C1 segment of cervical spinal cord (tissue), 14 donors: ENCODE measurements around the gene KRTAP4-11.
"Not testable (repeated sequence)": the region's sequence is repeated elsewhere in the genome, so short reads cannot be mapped to it uniquely, and the experiment has no call there.

Source experiments
- DNase-seq, 14 donors: peaks; one replicate each; lab custom pipeline; 2025; lab: John Stamatoyannopoulos, UW

Gene KRTAP4-11

DNA sequence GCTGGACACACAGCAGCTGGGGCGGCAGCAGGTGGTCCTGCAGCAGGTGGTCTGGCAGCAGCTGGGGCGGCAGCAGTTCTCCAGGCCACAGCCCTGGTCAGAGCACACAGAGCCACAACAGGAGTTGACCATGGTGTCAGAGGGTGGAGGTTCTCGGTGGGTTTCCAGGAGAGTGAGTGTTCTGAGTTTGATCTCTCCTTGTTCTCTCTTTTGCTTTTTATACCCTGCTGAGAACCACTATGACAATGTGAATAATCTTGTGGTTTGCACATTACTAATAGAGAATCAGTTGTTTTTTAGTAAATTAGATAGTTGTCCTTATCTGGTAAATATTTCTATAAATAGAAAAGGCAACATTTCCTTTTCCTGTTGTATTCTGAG is 5.8 kb upstream of the KRTAP4-11 start, which contains the start of gene KRTAP4-12:
TSS of gene KRTAP4-12 (minus strand) at position 192 of the 381 bp plus-strand sequence. CDS start at position 132, 60 bp downstream.
- DNase-seq: not testable (repeated sequence)

- DNase-seq: not testable (repeated sequence)
Measured at GRCh38 chr17:41123292-41123990, 5.3 kb upstream of the KRTAP4-11 start.

- DNase-seq: no peak
Measured at GRCh38 chr17:41121742-41122141, 3.6 kb upstream of the KRTAP4-11 start.

DNA sequence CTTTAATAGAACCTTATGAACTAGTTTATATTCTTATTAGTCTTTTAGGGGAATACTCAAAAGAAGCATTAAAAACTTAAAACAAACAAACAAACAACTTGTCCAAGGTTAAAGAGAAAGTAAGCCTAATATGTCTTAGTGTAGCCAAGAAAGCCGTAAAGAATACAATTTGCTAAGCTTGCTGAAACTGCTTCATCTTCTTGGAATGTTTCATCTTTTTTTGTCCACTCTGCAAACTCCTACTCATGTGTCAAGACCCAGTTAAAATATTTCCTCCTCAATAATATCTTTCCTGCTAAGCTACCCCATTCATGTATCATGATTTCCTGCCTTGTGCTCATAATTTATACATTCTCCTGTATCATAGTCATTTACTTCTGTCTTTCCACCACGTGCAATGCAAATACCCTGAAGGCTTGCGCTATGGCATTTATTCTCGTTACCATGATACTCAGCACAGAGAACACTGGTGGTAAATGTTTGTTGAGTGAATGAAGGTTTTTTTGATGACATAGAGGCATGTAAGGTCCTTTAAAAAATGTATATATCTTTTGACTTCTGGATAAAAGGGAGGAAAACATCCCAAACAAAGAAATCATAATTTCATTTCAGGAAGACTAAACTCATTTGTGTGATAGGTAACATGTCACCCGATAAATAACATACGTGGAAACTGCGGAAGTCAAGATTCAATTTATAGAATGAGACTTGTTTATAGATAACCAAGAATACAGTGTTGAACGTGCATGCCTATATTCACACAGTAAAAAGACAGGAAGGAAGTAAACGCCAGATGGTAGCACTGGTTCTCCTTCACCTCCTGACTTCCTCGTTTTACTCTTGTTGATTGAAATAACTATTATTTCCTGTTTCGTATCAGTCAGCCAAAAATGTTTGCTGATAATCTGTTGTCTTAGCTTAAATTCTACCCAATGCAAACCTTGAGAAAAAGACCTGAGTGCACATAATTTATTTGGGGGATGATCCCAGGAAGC is 1.8 kb upstream of the KRTAP4-11 start:
- DNase-seq: not testable (repeated sequence)

- DNase-seq: no peak
Measured at GRCh38 chr17:41118721-41119120, 548 bp upstream of the KRTAP4-11 start.

GRCh38 chr17:41116297-41116696 is 1.9 kb downstream of the KRTAP4-11 start:
- DNase-seq: no peak

DNA sequence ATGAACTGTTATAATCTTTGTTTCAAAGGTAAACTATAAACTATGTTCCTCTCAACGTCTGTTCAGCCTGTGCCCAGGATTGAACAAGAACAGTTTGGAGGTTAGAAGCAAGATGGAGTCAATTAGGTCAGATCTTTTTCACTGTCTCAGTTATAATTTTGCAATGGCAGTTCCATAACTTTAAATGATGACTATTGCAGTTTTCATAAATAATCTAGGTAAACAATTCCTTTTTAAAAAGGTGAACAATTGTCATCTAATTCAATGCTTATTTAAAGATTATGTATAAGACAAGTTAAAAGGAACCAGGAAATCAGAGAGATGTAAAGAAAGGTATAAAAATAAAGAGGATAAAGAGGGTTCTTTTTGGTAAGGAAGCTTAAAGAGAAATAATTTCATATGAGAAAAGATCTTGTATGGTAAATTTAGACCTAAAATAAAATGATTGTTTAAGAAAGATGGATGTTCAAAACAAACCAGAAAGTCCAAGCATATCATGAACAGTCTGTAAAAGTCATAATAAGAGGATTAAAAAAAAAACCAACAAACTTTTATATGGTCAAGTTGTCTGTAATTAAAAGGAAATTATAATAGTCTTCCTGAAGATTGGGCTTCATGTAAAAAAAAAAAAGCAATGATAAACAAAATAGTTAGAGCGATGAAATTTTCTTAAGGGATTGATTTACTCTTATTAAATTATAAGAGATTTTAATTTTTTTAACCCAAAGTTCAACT is 6.9 kb downstream of the KRTAP4-11 start:
- no peak for DNase-seq

GRCh38 chr17:41108728-41109386 is 9.3 kb downstream of the KRTAP4-11 start:
- DNase-seq: not testable (repeated sequence)

DNA sequence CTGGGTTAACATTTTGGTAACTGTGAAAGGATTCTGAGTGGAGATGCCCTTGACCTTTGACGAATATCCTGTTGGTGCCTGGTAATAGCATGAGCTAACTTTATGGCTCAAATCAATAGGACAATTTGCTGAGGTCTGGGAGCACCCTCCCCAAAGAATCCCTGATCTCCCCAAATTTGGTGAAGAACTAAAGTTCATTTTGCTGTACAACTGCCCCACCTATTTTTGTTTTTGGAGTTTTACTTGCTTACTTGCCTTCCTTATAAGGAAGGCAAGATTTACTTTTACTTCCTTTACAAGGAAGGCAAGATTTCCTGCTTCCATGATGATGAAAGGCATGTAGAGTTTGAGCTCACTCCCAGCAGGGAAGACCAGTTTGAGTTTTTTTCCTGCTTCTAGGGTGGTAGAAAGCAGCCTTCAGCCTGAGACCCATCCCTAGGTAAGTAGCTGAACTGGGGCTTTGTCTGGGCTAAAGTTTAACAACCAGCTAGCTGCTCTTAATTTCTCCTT is 10.2 kb downstream of the KRTAP4-11 start:
- no peak for DNase-seq

- not testable (repeated sequence) for DNase-seq
Measured at GRCh38 chr17:41105347-41105746, 12.8 kb downstream of the KRTAP4-11 start, which contains the start of gene KRTAP4-9. Gene KRTAP4-9 (plus strand): TSS chr17:41105389. CDS start chr17:41105389, 0 bp downstream.

GRCh38 chr17:41104386-41105038 is 13.7 kb downstream of the KRTAP4-11 start:
- not testable (repeated sequence) for DNase-seq

DNA sequence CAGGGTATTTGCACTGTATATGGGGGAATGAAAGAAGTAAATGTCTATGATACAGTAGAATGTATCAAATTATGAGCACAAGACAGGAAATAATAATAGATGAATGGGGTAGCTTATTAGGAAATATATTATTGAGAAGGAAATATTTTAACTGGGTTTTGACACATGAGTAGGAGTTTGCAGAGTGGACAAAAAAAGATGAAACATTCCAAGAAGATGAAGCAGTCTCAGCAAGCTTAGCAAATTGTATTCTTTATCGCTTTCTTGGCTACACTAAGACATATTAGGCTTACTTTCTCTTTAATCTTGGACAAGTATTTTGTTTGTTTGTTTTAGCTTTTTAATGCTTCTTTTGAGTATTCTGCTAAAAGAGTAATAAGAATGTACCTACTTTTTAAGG is 14.3 kb downstream of the KRTAP4-11 start:
- no peak for DNase-seq

- no peak for DNase-seq
Measured at GRCh38 chr17:41101586-41102259, 16.4 kb downstream of the KRTAP4-11 start, which contains the start of gene KRTAP4-16. Gene KRTAP4-16 (minus strand): TSS chr17:41102209. CDS start chr17:41102209, 0 bp downstream.

DNA sequence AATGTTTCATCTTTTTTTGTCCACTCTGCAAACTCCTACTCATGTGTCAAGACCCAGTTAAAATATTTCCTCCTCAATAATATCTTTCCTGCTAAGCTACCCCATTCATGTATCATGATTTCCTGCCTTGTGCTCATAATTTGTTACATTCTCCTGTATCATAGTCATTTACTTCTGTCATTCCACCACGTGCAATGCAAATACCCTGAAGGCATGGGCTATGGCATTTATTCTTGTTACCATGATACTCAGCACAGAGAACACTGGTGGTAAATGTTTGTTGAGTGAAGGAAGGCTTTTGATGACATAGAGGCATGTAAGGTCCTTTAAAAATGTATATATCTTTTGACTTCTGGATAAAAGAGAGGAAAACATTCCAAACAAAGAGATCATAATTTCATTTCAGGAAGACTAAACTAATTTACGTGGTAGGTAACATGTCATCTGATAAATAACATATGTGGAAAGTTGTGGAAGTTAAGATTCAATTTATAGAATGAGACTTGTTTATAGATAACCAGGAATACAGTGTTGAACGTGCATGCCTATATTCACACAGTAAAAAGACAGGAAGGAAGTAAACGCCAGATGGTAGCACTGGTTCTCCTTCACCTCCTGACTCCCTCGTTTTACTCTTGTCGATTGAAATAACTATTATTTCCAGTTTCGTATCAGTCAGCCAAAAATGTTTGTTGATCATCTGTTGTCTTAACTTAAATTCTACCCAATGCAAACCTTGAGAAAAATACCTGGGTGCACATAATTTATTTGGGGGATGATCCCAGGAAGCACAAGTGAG is 18.3 kb downstream of the KRTAP4-11 start:
- DNase-seq: not testable (repeated sequence)

DNA sequence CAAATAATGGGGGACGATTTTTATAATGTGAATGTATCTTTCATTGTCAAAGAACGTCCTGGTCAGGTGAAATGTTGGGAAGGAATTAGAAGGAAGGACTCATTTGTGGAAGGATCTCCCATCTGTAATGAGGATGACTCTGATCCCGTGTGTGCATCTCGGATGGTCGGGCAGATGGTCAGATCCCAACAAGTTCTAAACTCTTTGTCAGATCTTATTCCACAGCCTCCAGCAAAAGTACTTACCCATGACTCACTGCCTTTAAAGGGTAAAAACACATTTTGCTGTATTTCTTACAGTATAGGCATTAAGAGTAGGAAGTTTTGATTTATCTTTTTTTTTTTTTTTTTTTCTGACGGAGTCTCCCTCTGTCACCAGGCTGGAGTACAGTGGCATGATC is 19.7 kb downstream of the KRTAP4-11 start:
- DNase-seq: no peak

DNA sequence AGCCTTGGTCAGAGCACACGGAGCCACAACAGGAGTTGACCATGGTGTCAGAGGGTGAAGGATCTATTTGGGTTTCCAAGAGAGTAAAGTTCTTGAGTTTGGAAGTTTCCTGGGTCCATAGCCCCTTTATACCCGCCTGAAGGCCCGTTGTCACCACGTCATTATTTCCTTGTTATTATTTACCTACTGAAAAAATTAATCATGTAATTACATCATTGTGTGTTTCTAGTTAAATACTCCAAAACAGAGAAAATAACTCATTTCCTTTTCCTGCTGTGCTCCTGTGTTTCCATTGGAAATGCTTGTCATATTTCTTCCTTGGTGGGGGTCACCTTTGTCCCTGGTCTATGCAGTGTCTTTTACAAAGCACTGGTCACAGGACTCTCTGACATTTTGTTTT is 20.1 kb downstream of the KRTAP4-11 start, which contains the start of gene KRTAP4-8:
TSS of gene KRTAP4-8 (minus strand) at position 101 of the 400 bp plus-strand sequence. CDS start at position 43, 58 bp downstream.
- DNase-seq: no peak

DNA sequence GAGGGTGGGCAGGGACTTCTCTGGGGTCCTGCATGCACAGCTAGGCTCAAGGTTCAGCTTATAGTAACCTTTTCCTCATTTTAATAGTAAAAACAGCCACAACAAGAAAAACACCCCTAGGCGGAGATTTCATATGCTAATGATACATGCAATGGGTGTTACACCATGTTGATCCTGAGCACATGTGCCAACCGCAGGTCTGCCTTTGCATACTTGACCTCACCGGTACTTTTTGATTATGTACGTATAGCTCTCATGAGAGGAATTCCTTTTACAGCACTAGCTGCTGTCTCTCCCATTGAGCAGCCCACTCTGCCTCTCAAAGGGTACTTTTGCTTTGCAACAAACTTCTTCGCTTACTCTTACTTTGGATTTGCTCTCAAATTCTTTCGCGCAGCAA is 22.1 kb downstream of the KRTAP4-11 start:
- no peak for DNase-seq

DNA sequence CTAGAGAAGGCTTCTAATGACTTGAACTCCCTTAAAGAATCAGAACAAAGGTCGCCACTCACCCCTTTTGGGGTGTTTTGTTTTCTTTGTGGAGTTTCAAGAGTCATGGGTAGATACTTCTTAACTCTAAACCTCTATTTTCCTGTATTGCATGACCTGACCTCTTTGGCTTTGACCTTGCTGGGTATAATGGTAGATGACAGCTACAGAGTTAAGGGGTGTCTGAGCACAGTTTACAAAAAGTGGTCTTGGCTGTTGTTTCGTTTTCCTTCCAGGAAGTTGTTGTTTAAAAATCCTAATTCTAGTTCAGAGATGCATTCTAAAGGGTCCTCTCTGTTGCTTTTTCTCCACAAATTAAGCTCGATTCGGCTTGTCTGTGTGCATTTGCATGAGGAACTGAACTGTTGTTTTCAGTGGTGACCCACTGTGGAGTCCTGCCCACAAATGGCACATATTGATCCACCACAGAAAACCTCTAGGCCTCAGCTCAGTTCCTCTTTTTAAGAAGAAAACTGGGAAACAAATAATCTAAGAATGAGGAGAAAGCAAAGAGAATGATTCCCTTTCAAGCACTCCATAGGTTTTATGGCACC is 29.3 kb downstream of the KRTAP4-11 start:
- DNase-seq: not testable (repeated sequence)
